Measurements from ENCODE around the gene C6orf132.

C6orf132 gene

GRCh38 chr6:42093582-42094329, 48.7 kb downstream of the C6orf132 start:
- Histone ChIP-seq H3K36me3 (ENCODE audit: control insufficient read depth, low read length) (no peaks in the 10 kb centered on the region), H3K27me3 (ENCODE audit: control insufficient read depth, low read length) (peaks cover 3% of the 10 kb centered on the region; the same call in 1 of the 2 replicates), H3K9me2 (replicated peaks; ENCODE audit: control insufficient read depth, low read length) (no peaks in the 10 kb centered on the region), H3F3A (ENCODE audit: control insufficient read depth, insufficient read depth) (no peaks in the 10 kb centered on the region), H3K27ac (ENCODE audit: low read depth, low read length) (no peak overlapping the region), H3K9me3 (ENCODE audit: control insufficient read depth, insufficient read depth, low read length) (no peaks in the 10 kb centered on the region), H3K4me1 (ENCODE audit: control insufficient read depth, low read length) (no peaks in the 10 kb centered on the region), H4K20me1 (ENCODE audit: control insufficient read depth, insufficient read depth, low read depth, low read length) (no peaks in the 10 kb centered on the region), H3K4me3 (ENCODE audit: low read length) (no peak overlapping the region), H3K79me2 (ENCODE audit: control insufficient read depth, low read length) (no peaks in the 10 kb centered on the region), H3K4me2 (ENCODE audit: low read length) (no peak overlapping the region)
- no peak for TF ChIP-seq EZH2phosphoT487 (IDR thresholded peaks at IDR 0.05; ENCODE audit: borderline replicate concordance, low read length)
- no peak for TF ChIP-seq CTCF (IDR thresholded peaks at IDR 0.05; ENCODE audit: low read depth, low read length, poor library complexity, severe bottlenecking)

GRCh38 chr6:42091718-42092023, 50.7 kb downstream of the C6orf132 start:
- no peak overlapping the region for H3K4me3 ChIP-seq (ENCODE audit: low read length)
- H4K20me1 ChIP-seq (ENCODE audit: control insufficient read depth, insufficient read depth, low read depth, low read length) = no peaks in the 10 kb centered on the region
- no peaks in the 10 kb centered on the region for H3K9me2 ChIP-seq (replicated peaks; ENCODE audit: control insufficient read depth, low read length)
- TF ChIP-seq EZH2phosphoT487 (IDR thresholded peaks at IDR 0.05; ENCODE audit: borderline replicate concordance, low read length) (no peak), CTCF (IDR thresholded peaks at IDR 0.05; ENCODE audit: low read depth, low read length, poor library complexity, severe bottlenecking) (no peak)
- no peak overlapping the region for H3K4me2 ChIP-seq (ENCODE audit: low read length)
- no peaks in the 10 kb centered on the region for H3F3A ChIP-seq (ENCODE audit: control insufficient read depth, insufficient read depth)
- H3K27ac ChIP-seq (ENCODE audit: low read depth, low read length) = no peak overlapping the region
- no peaks in the 10 kb centered on the region for H3K9me3 ChIP-seq (ENCODE audit: control insufficient read depth, insufficient read depth, low read length)
- H3K27me3 ChIP-seq (ENCODE audit: control insufficient read depth, low read length) = peaks cover 3% of the 10 kb centered on the region; the same call in 1 of the 2 replicates
- H3K36me3 ChIP-seq (ENCODE audit: control insufficient read depth, low read length) = no peaks in the 10 kb centered on the region
- no peaks in the 10 kb centered on the region for H3K4me1 ChIP-seq (ENCODE audit: control insufficient read depth, low read length)
- no peaks in the 10 kb centered on the region for H3K79me2 ChIP-seq (ENCODE audit: control insufficient read depth, low read length)

DNA sequence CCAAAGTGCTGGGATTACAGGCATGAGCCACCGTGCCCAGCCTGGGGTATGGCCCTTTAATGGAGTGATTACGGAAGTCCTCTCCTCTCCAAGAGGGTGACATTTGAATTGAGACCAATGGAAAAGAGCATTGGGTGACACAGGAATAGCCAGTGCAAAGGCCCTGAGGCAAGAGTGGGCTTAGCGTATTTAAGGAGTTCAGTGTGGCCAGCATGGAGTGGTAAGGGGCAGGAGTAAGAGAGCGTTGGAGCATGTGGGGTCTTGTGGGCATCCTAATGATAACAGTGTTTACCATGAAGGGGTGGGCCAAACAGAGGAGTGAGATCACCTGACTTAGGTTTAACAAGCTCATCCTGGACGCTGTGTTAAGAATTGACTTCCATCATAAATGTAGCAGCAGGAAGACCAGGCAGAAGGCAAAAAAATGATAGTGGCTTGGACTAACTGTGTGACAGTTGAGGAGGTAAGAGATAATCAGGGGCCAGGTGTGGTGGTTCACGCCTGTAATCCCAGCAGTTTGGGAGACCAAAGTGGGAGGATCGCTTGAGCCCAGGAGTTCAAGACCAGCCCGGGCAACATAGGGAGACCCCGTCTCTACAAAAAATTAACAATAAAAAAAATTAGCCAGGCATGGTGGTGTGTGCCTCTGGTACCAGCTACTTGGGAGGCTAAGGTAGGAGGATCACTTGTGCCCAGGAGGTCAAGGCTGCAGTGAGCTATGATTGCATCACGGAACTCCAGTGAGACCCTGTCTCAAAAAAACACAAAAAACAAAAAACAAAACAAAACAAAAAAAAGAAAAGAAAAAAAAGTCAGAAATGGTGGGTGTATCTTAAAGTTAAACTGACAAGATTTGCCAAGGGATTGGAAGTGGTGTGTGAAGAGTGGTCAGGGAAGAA, 51.4 kb downstream of the C6orf132 start:
- Histone ChIP-seq H3K4me1 (ENCODE audit: control insufficient read depth, low read length) (no peaks in the 10 kb centered on the region), H3K4me3 (ENCODE audit: low read length) (no peak overlapping the region), H4K20me1 (ENCODE audit: control insufficient read depth, insufficient read depth, low read depth, low read length) (no peaks in the 10 kb centered on the region), H3K4me2 (ENCODE audit: low read length) (no peak overlapping the region), H3K36me3 (ENCODE audit: control insufficient read depth, low read length) (no peaks in the 10 kb centered on the region), H3K9me2 (replicated peaks; ENCODE audit: control insufficient read depth, low read length) (no peaks in the 10 kb centered on the region), H3K27me3 (ENCODE audit: control insufficient read depth, low read length) (peaks cover 3% of the 10 kb centered on the region; the same call in 1 of the 2 replicates), H3K79me2 (ENCODE audit: control insufficient read depth, low read length) (no peaks in the 10 kb centered on the region), H3K27ac (ENCODE audit: low read depth, low read length) (no peak overlapping the region), H3K9me3 (ENCODE audit: control insufficient read depth, insufficient read depth, low read length) (no peaks in the 10 kb centered on the region), H3F3A (ENCODE audit: control insufficient read depth, insufficient read depth) (no peaks in the 10 kb centered on the region)
- TF ChIP-seq CTCF (IDR thresholded peaks at IDR 0.05; ENCODE audit: low read depth, low read length, poor library complexity, severe bottlenecking) = no peak
- no peak for TF ChIP-seq EZH2phosphoT487 (IDR thresholded peaks at IDR 0.05; ENCODE audit: borderline replicate concordance, low read length)

All from DOHH2 (cell line).